ENCODE data around the gene PRKCA.

PRKCA gene

DNA sequence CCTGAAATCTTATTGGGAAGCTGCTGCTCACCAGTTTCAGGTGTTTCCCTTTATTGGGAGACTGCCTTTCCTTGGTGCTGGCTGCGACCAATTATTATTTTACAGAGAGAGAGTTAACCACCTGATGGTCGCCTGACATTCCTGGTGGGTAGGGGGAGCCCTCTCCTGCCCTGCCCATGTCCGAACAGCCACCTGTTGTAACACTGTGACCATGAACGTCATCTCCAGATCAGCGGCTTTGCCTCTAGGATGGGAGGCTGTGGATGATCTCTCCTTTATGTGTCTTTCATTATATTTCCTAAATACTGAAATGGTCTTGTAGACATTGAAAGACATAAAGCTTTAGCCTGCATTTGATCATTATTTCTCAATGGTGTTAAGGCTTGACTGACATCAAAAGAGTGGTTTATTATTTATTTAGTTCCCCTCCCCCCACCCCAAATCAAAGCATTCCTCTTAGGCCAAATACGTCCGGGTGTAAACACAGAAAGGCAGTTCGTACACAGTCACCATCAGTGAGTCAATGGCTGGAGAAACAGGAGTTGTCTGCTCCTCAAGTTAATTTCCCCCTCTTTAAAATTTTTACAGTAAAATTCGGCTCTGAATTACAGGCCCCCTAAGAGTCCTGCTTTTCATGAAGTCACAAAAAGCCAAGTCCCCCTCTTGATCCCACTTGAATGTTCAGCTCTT lies 474.7 kb downstream of the PRKCA start:
- no peak for DNase-seq (ENCODE audit: low read depth)

DNA sequence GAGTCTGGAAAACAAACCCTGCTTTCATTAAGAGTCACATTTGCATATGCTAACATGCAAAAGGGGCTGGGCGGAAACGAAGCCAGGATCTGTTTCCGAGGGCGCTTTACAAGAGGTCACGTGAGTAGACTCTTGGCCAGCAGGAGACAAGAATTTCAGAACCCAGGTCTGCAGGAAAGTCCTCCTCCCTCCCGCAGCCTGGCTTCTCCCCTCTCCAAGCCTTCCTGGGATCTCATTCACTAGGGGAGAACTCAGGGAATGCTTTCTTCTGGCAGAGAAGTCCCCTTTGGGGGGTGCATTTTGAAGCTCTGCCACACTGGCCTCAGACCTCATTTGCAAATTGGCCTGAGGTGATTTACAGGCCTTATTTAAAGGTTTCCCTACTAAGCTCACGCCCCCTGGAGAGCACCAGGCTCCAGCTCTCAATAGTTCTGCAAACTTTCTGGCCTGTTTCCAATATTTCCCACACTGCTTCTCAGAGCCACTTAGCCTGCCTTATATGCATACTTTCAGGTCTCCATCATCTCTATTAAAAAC lies 475.3 kb downstream of the PRKCA start:
- DNase-seq (ENCODE audit: low read depth), result no peak

DNA sequence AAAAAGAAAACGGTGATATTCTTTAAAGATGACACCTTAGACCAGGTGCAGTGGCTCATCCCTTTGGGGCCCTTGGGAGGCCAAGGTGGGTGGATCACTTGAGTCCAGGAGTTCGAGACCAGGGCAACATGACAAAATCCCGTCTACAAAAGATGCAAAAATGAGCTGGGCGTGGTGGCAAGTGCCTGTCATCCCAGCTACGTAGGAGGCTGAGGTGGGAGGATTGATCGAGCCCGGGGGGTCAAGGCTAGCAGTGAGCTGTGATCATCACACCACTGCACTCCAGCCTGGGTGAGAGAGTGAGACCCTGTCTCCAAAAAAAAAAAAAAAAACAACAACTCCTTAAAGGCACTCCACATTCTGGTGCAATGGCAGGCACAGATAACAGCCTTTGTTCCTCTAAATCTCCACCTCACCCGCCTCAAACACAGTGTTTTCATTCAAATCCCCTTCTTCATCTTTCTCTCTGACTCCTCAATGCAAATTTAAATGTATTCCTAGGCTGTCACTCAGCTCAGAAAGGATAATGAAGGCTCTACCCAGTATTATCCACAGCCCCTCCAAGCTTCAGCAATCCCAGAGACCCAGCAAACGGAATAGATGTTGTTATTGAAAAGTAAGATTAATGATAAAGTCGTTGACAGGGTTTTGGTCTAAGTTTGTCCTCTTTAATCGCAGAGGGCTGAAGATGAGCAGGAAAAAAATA lies 476.3 kb downstream of the PRKCA start:
- DNase-seq (ENCODE audit: low read depth), result no peak

DNA sequence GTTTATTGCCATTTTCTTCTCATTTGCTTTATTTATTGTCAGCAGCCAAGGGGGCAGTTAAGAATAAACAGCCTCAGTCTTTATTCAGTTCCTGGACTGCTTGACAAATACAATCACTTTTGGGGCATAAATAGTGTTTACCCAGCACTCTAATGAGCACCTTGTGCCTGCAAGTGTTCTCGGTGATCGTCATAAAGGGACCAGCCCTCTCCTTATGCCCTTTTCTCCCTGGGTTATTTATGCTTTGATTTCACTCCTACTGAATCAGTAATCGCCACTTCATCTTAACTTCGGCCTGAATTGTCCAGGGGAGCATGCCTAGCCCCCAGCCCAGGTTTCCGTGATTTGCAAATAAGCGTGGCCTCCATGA lies 476.8 kb downstream of the PRKCA start:
- no peak for DNase-seq (ENCODE audit: low read depth)

DNA sequence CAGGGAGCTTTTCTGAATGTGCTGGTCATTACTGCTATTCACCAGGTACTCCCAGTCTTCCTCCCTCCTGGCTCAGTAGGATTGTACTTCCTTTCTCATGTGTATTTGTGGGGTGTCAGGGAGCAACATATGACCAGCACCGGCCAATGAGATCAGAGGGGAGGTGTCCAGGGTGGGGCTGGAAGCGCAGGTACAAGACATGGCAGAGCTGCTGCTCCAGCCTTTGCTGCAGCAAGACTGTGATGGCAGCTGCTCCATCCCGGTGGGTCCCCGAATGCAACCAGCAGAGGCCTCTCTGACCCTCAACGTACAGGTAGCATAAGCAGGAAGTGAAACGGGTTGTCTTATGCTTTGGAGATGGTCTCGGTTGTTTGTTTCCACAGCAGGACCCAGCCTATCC lies 478.7 kb downstream of the PRKCA start:
- no peak for DNase-seq (ENCODE audit: low read depth)

DNA sequence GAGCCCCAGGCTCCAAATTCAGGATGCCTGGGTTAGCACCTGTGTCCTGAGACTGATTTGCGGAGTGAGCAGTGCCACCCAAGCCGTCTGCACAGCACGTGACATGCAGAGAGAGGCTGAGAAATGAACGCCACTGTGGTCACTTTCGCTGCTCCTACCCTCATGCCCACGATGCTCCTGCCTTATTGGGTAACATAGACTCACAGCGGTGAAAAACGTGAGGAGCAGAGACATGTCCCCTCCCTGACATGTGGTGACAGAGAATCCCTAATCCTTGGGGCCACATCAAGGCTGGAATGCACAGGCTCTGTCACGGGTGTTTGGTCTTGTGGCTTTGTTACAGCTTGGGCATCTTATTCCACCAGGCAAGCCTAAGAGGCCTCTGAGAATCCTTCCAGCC lies 480.4 kb downstream of the PRKCA start:
- DNase-seq (ENCODE audit: low read depth), result no peak

DNA sequence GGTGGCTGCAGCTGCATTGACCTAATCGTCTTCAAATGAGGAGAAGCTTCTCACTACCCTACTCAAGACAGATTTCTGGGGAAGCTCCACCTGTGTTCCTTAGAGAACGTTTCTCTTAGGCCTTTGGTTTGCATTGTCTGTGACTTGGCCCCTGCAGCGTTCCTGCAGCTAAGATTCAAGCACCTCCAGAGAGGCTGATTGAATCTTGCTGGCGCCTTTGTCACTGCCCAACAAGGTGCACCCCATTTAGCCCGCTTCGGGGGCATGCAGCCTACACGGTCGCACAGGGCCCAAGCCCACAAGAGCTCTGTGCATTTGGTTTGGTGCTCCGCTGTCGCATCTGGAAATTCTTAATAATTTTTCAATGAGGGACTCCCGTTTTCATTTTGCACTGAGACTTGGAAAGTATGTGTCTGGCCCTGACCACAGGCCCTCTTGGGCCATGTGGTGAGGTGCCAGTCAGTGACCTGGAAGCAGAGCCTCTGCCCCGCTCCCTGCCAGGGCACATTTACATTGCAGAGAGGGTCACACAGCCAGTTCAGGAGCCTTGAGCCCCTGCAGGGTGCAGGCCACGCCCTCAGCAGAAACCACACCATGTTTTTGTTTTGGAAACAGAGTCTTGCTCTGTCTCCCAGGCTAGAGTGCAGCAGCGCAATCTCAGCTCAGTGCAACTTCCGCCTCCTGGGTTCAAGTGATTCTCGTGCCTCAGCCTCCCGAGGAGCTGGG lies 481.4 kb downstream of the PRKCA start:
- DNase-seq (ENCODE audit: low read depth), result no peak

DNA sequence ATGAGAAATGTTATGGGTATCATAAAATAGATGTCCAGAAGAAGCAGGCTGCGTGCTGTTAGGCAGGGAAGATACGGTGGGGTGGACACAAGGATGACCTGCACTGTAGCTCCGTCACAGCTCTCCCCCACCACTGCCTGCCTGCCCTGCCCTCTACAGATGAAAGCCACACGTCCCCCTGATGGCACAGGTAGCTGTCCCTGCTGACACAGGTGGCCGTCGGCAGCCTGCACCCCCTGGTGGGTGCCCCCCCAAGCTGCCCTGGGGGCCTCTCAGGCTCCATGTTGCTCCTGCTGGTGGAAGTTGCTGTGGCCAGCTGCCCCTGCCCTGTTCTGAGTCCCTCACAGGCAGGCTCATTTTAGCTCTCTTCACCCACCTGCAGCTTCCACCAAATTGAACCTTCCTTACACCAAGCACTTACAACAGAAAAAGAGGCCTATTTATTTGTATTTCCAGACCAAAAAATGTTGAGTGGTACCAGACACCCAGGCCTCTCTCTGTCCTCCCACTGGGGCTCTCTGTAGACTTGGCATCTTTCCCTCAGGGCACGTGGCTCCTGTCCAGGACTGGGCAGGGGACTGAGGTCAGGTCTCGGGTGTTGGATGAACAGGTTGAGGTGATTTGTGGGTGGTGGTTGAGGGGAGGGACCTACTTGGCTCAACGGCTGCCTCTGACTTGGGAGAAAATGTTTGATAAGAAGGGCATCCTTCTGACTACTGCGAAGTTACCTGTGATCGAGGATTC lies 482.4 kb downstream of the PRKCA start:
- no peak for DNase-seq (ENCODE audit: low read depth)

DNA sequence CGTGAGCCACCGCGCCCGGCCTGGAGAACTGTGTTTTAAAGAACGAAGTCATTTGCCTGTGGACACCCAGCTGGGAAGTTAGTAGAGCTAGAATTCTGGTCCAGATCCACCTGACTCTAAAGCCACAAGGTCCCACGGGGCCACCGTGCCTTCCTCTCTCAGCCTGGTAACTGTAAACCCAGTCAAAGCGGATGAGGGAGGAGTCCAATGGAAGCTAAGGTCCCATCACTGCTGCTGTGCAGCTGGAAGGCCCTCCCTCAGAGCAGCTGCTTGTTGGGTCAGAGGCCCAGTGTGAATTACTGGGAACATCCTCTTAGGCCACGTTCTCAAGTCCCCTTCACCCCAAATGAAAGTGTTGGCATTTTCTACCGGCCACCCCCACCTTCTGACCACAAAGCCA lies 483.7 kb downstream of the PRKCA start:
- no peak for DNase-seq (ENCODE audit: low read depth)

DNA sequence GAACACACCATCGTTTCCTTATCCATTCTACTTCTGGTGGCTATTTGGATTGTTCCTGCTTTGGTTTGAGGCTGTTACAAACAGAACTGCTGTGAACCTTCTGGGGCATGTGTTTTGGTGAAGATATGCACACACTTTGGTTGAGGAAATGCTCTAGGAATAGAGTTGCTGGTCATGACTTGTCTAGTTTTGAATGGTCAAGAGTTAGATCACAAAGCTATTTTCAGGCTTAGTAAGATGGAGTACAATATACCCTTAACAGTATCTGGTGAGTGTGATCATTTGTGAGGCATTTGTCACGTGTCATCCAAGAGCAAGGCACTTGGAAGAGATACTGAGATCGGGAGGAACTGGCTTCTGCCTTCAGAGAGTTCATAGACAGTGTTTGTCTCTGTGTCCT lies 485.5 kb downstream of the PRKCA start:
- no peak for DNase-seq (ENCODE audit: low read depth)

DNA sequence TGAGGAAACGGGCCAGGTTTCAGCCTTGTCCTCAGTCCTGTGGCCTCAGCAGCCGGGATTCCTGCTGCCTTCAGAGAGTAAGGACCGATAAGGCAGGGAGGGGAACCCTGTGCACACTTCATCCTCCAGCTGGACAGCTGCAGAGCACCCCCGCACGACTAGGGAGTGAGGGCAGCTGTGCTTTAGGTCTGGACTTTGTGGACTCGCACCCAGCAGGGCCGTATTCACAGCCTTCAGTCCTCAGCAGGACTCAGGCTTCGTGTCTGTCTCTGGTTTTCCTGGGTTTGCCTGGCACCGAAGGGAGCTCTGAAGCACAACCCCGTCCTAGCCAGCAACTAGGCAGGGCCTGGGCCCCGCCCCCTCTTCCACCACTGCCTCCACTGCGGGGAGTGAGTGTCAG lies 486.7 kb downstream of the PRKCA start:
- no peak for DNase-seq (ENCODE audit: low read depth)

DNA sequence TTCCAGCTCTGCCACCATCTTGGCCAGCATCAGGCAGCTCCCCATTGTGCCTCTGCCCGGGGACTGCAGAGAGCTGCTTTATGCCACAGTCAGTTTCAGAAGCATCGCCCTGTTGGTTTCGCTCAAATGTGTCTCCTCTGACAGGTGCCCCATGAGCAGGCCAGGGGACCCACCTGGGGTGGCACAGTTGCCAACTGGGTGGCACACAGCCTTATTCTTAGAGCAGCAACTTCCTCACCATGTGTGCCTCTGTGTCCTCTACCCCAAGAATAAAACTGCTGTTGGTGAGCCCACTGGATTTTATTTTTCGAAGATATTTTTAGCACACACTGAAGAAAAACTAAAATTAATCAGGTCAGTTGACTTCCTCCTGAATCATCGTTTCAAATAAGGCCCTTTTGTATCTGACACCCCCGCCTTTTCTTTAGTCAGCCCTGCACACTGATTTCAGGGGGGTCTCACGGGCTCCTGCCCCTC lies 487.6 kb downstream of the PRKCA start:
- DNase-seq (ENCODE audit: low read depth), result no peak

DNA sequence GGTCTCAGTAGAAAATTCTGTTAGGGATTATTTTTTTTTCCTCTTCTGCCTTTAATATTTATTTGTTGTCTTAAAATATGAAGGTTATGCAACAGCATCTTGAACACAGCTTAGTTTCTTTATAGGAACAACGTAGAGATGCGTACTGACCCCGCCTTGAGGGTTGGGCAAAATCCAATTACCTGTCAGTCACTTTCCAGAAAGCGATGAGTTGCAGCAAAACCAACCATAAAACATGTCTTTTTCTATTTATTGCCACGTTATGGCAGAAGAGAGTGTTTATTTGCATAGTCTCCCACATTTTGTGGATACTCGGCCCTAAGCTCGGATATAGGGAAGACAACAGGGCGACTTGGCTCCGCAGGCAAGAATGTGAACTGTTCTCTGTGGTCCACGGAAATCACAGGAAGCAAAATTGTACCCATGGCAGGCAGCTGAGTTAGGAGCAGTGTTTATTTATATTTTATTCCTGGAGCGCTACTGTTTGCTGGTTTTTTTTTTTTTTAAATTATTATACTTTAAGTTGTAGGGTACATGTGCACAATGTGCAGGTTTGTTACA lies 488.2 kb downstream of the PRKCA start:
- no peak for DNase-seq (ENCODE audit: low read depth)

DNA sequence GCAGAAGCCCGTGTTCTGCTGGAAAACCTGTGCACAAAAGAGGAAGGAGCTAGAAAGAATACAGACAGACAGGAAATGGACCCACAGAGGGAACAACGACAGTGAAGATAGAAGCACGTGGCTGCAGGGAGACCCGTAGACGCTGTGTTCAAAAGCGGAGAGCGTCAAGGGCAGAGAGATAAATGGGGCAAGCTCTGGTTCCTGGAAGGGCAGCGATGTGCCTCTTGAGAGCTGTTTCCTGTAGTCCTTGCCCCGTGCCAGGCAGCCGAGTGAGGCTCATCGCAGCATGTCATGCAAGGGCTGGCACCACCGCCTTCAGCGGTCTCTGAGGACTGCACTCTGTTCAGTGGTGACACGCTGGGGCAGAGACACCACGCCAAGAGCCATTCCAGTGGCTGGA lies 488.9 kb downstream of the PRKCA start:
- no peak for DNase-seq (ENCODE audit: low read depth)

DNA sequence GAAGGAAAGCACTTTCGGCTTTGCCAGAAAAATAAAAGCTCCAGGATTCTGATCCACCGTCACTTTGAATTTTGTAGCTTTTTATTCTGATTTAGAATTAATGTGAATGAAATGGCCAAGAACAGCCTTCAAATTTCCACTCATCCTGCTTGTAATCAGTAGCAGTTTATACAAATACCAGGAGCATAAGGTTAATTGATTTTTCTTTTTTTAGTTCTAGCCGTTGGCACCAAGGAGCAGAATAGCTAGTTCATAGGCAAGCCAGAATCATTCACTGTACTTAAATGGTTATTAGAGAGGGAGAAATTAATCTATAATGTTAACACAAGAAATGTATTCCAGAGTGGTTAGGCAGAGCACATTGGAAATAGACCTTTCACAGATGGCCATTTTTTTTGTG lies 491.4 kb downstream of the PRKCA start:
- no peak for DNase-seq (ENCODE audit: low read depth)

DNA sequence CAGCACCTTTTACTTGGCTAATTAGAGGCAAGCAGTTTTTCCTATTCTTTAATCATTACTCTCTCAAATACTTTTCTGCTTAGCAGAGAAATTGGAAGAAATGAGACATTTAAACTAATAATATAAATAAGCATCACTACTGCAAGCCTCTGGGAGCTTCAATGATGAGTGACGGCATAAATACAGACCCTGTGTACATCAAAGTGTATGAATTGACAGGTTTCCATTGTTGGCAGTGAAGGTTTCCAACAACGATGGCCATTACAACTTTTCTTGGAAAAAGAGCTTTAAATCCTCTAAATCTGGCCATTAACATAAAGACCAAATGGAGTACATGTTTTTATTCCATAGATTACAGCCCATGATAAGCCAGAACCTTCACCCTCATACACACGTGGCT lies 493.1 kb downstream of the PRKCA start:
- DNase-seq (ENCODE audit: low read depth), result no peak

DNA sequence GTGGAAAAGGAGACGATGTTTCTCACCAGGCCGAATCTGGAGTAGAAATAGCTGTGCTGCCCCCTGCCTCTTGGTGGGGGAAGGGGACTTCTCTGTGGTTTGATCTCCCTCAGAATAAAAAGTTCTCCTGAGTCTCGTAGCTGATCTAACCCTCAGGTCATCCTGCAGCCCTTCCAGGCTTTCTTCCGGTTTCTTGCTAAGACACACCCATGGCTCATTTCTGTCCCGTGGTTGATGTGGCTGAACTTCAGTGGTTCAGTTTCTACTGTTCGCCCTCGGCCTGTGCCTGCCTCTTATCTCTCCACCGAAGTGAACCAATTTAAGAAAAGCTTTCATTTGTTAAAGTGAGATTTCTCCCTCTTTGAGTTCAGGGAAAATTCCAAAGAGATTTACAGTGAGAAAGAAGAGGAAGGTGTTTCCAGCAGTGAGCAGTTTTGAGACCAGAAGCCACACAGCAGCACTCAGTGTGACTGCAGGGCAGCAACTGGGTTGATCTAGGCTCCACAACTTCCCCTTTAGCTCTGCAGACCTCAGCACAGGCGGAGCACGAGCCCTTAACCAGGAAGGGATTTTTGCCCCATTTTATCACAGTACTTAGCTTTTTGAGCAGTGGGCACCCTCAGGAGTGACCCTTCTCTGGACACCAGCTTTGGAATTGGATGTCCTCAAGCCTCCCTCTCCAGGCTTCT lies 497.6 kb downstream of the PRKCA start:
- DNase-seq (ENCODE audit: low read depth), result no peak

DNA sequence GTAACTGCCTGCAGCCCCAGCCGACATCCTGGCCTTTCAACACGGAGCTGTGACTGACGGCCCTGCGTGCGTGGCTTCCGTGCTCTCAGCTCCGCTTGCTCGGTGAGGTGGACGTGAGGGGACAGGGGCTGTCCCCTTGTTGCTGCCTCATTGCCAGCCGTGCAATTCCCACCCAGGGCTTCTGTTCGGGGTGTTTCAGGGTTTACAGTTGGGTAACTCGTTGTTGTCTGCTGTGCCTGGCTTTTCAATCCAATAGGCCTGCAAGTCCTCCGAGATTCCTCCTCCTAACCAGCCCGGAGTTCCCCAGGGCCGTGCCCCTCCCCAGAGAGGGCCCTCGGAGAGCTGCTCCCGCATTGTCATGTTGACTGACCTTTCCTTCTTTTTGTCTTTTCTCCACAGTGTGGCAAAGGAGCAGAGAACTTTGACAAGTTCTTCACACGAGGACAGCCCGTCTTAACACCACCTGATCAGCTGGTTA lies 501.1 kb downstream of the PRKCA start:
- DNase-seq (ENCODE audit: low read depth), result no peak

DNA sequence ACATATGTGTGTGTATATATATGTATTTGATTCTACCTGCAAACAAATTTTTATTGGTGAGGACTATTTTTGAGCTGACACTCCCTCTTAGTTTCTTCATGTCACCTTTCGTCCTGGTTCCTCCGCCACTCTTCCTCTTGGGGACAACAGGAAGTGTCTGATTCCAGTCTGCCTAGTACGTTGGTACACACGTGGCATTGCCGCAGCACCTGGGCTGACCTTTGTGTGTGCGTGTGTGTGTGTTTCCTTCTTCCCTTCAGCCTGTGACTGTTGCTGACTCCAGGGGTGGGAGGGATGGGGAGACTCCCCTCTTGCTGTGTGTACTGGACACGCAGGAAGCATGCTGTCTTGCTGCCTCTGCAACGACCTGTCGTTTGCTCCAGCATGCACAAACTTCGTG lies 503.2 kb downstream of the PRKCA start:
- no peak for DNase-seq (ENCODE audit: low read depth)

DNA sequence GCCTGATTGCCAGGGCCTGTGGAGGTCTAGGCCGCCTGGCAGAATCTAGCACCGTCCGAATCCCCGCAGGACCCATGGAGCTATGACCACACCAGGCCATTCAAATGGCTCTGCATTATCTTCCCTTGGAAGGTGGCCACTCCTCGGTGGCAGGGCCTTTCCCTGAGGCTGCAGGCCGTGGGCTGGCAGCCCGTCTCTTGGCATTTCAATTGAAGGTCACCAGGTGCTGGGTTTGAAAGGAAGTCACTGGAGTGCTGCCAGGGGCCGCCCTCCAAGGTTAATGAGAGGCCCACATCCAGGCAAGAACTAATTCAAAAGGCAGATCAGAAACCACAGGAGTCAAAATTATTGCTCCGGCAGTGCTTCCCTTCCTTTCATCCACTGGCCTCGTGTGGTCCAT lies 504.8 kb downstream of the PRKCA start:
- DNase-seq (ENCODE audit: low read depth), result no peak

DNA sequence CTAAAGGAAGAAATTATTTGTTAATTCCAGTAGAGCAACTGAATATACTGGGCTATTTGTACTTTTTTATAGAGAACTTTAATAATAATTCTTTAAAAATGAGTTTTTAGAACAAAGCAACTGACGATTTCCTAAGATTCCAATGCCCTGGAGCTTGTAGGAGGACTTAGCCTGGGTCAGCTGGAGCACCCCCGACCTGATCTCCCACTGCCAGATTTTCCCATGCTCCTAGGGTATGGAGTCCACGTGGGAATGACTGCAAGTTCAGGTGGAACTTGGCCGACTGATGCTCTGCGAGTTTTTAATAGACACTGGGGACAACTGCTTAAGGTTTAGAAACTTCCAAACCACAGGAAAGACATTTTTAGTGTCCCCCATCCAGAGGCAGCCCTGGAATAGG lies 507.0 kb downstream of the PRKCA start:
- no peak for DNase-seq (ENCODE audit: low read depth)

All from GM04504 (cell line).